NCI-H2227 (cell line): ENCODE data around the gene PRR20C.
"Not testable (repeated sequence)": the region's sequence is repeated elsewhere in the genome, so short reads cannot be mapped to it uniquely, and the experiment has no call there.

ENCODE experiments used
- DNase-seq: peaks from one replicate; lab custom pipeline; 2025; ENCODE audit not compliant: unreplicated experiment; lab: John Stamatoyannopoulos, UW

Gene PRR20C

DNA sequence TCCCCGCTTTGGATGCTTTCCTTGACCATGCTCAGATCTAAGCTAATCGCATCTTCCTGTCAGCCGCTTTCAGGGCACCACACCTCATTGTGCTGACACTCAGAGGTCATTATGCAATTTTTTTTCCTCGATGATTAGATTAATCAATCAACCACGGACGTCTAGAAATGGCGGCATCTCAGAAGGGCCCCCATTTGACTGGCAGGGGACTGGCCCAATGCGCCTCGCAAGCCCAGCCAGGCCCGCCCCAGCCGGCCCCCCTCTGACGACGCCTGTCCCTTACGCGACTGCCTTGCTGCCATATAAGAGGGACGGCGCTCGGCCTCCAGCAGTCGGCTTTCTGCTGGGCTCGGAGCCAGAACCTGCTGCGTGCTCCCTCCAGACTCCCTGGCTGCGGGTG is at the start of gene PRR20C:
PRR20C (plus strand) TSS at position 301 of the 400 bp plus-strand sequence. CDS start 387 bp downstream, outside the sequence.
- DNase-seq = not testable (repeated sequence)

DNA sequence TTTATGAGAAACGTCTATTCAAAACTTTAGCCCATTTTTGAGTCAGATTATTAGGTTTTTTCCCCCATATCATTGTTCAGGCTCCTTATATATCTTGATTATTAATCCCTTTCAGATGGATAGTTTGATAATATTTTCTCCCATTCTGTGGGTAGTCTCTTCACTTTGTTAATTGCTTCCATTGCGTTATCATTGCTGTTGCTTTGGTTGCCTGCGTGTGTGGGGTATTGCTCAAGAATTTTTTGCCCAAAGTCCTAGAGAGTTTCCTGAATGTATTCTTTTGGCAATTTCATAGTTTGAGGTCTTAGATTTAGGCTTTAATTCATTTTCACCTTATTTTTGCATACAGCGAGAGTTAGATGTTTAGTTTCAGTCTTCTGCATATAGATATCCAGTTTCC is 38.9 kb upstream of the PRR20C start:
- DNase-seq = no peak

DNA sequence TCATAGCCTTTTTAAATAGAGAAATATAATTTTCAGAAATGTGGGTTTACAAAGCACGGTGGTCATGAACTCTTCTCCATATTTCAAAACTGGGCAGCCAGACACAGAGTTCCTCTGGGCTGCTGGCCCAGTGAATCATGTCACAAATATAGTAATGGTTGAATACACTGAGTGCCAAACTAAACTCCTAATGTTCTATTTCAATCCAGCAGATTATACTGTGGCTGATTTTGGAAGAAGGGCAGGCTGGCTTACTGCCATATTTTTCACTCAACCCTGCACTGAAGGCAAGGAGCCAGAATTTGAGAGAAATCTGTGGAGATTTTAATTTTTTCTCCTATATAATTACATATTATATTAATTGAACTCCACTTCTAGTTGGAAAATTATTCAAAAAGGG is 30.2 kb upstream of the PRR20C start:
- no peak for DNase-seq

DNA sequence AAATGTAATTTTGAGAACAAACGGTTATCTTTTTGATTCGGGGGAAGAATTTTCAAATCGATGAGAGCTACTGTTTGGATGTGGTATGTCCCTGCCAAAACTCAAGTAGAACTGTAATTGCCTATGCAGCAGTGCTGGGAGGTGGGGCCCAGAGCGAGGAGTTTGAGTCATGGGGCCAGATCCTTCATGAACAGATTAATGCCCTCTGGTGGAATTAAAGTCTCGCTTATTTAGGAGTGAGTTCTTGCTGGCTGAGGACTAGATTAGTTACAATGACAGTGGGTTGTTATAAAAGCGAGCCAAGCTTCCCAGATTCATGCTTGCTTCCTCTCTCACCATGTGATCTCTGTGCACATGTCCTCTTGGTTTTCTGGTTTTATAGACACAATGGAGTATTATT is 25.0 kb upstream of the PRR20C start:
- DNase-seq = no peak

DNA sequence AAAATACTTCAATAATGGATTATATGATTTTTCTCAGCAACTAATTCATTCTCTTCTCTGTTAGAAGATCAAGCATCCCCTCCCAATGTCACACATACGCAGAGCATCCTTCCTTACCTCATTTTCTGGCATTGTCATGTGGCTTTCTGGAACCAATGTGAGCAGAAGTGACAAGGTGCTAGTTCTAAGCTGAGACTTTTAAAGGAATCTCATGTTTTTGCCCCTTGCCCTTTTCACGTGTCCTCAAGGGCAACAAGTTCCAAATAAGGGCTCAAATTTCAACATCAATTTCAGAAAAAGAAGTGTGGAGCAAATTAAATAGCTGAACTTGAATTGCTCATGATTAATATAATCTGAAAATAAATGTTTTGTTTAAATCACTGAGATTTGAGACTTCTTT is 17.8 kb upstream of the PRR20C start:
- DNase-seq = no peak

DNA sequence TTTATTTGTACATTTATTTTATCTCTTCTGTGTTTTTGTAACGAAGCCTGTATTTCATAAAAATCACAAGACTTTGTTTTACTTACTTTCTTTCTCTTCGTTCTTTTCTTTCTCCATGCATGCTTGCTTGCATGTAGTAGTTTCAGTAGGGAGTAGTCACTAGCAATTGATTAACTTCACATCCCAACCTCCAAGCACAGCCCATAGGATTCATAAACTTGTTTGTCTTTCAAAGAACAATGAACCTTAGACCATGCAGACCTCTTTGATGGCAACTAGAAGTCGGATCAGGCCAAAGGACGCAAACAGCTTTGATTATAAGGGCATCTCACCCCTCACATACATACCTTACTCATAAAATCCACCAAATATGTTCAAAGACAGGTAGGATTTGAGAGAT is 16.3 kb upstream of the PRR20C start:
- DNase-seq = no peak

DNA sequence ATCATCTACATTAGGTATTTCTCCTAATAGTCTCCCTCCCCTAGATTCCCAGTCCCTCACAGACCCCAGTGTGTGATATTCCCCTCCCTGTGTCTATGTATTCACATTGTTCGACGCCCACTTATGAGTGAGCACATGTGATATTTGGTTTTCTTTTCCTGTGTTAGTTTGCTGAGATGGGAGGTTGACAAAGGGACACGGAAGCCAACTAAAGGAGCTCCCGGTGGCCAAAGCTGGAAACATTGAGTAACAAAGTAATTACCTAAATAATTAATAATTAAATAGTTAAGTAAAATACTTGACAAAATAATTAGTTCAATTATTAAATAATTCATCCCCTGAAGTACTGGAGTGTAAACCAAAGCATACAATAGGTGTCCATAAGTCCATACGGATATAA is 14.9 kb upstream of the PRR20C start:
- DNase-seq = no peak

DNA sequence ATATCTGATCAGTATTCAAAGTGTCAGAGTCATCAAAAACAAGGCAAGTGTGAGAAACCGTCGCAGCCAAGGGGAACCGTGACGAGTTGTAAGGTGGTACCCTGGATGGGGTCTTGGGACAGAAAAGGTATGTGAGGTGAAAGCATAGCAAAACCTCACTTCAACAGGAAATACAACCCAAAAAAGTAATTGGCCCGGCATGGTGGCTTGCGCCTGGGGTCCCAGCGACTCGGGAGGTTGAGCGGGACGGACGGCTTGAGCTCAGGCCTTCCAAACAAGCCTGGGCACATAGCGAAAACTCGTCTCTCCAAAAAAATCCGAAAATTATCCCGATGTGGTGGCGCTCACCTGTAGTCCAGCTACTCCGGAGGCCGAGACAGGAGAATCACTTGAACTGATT is 14.1 kb upstream of the PRR20C start:
- not testable (repeated sequence) for DNase-seq

DNA sequence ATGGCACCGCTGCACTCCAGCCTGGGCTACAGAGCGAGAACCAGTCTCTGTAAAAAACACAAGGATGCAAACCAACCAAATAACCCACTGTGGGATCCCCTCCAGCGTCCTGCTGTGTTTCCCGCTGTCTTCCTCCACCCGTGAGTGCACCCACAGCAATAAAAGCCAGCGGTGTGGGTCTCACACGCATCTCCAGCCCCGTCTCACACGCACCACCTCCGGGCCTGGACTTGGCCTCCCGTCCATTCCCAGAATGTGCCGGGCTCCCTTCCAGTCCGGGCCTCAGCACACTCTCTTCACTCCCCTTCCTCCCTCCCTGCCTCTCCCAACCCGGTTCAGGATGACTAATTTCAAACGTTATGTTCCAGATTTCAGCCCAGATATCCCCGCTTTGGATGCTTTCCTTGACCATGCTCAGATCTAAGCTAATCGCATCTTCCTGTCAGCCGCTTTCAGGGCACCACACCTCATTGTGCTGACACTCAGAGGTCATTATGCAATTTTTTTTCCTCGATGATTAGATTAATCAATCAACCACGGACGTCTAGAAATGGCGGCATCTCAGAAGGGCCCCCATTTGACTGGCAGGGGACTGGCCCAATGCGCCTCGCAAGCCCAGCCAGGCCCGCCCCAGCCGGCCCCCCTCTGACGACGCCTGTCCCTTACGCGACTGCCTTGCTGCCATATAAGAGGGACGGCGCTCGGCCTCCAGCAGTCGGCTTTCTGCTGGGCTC is 13.5 kb upstream of the PRR20C start, which contains the start of gene PRR20A:
PRR20A (plus strand) TSS at position 684 of the 734 bp plus-strand sequence. CDS start 387 bp downstream, outside the sequence.
- DNase-seq = not testable (repeated sequence)

DNA sequence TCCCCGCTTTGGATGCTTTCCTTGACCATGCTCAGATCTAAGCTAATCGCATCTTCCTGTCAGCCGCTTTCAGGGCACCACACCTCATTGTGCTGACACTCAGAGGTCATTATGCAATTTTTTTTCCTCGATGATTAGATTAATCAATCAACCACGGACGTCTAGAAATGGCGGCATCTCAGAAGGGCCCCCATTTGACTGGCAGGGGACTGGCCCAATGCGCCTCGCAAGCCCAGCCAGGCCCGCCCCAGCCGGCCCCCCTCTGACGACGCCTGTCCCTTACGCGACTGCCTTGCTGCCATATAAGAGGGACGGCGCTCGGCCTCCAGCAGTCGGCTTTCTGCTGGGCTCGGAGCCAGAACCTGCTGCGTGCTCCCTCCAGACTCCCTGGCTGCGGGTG is 6.7 kb upstream of the PRR20C start, which contains the start of gene PRR20B:
PRR20B (plus strand) TSS at position 301 of the 400 bp plus-strand sequence. CDS start 387 bp downstream, outside the sequence.
- DNase-seq = not testable (repeated sequence)

DNA sequence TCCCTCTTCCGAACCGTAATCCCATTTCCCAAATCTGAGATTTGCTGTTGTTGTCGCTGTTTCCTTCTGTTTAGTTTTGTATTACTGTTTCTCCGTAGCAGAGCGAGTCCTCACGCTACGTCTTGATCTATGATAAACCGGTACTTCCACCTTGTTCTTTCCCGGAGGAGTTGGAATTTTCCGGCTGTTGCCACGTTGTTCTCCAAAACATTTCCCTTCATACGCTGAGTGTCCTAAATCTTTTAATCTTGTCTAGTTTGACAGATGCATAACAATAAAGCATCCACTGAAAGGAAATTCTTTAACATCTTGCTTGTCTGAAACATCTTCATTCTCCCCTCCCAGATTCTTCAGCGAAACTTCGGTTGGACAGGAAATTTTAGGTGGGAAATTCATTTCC is 5.8 kb upstream of the PRR20C start:
- DNase-seq = not testable (repeated sequence)

DNA sequence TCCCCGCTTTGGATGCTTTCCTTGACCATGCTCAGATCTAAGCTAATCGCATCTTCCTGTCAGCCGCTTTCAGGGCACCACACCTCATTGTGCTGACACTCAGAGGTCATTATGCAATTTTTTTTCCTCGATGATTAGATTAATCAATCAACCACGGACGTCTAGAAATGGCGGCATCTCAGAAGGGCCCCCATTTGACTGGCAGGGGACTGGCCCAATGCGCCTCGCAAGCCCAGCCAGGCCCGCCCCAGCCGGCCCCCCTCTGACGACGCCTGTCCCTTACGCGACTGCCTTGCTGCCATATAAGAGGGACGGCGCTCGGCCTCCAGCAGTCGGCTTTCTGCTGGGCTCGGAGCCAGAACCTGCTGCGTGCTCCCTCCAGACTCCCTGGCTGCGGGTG is 6.5 kb downstream of the PRR20C start, which contains the start of gene PRR20D:
PRR20D (plus strand) TSS at position 301 of the 400 bp plus-strand sequence. CDS start 387 bp downstream, outside the sequence.
- not testable (repeated sequence) for DNase-seq

DNA sequence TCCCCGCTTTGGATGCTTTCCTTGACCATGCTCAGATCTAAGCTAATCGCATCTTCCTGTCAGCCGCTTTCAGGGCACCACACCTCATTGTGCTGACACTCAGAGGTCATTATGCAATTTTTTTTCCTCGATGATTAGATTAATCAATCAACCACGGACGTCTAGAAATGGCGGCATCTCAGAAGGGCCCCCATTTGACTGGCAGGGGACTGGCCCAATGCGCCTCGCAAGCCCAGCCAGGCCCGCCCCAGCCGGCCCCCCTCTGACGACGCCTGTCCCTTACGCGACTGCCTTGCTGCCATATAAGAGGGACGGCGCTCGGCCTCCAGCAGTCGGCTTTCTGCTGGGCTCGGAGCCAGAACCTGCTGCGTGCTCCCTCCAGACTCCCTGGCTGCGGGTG is 13.0 kb downstream of the PRR20C start, which contains the start of gene PRR20E:
PRR20E (plus strand) TSS at position 301 of the 400 bp plus-strand sequence. CDS start 387 bp downstream, outside the sequence.
- not testable (repeated sequence) for DNase-seq

DNA sequence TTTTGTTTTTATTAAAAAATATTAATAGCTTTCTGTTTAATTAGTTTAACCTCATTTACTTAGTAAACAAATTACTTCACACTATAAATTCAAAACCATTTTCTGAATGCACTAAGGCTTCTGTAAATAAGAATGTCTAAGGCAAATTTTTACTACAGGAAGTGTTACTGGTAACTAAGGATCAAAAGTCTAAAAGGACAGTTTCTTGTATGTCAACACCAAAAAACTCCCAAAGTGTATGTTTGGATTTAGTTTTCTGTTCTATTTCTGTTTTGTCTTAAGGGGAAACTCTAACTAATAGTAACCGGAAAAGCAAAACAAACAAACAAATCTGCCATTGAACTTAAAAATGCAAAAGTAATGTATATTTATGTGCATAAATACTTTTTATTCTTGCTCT is 37.8 kb downstream of the PRR20C start:
- DNase-seq = no peak
